Lung microvascular endothelial cell (primary cell): ENCODE results near the gene HMGXB3. TPM values are rescaled to one million over a fixed set of nuclear protein-coding genes. Genes with fewer than 3 reads are reported as not detected.
A peak's percentile ranks its signal among the peaks of the same experiment; 100 is the strongest.

Experiments
- DNase-seq, 2 donors: peaks; one replicate each; pipeline versions ENCODE4 v3.0.0 to v3.0.0-alpha.2; 2010; ENCODE audit warnings: low read depth in 2 of 2
- total RNA-seq: library from RNA; depleted of rRNA; stranded (reverse); fragments of >200 nt; gene quantifications from 2 replicates; pipeline ENCODE4 v1.2.1, GENCODE V29; 2014

Gene HMGXB3
- total RNA-seq, 1 donor from 2014 or later = 29.8 TPM

- DNase-seq = no peak
These were observed 12.4 kb upstream of the HMGXB3 start for GRCh38 chr5:149988126-149988525.

DNA sequence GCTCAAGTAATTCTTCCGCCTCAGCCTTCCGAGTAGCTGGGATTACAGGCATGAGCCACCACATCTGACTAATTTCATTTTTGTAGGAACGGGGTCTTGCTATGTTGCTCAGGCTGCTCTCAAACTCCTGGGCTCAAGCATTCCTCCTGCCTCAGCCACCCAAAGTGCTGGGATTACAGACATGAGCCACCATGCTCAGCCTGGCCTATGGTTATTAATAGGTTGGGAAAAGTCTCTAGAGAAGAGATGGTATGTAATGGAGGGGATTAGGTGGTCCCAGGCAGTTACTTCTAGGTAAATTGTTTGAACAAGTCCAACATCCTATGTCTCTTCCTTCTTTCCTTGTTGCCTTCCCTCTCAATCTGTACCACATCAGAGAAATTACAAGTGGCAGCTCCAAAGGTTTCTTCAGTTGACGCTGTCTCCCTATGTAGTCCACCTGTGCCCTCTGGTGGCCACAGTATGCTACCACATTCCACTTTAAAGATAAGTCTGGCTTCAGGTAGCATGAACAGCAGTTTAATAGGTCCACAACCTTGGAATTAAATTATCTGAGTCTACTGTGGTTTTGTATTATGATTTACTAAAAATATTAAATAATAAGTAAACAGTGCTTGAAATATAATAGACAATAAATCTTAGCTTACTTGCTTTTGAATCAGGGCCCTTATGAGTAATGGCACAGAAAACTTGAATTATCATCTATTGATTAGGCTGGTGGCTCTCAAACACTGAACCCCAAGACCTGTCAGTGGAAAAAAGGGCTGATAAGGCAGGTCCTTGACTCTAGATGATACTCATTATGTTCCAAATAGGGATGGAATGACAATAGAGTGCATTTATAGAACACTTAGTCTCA lies 9.8 kb upstream of the HMGXB3 start:
- DNase-seq = peak; percentile 80 to 84

DNA sequence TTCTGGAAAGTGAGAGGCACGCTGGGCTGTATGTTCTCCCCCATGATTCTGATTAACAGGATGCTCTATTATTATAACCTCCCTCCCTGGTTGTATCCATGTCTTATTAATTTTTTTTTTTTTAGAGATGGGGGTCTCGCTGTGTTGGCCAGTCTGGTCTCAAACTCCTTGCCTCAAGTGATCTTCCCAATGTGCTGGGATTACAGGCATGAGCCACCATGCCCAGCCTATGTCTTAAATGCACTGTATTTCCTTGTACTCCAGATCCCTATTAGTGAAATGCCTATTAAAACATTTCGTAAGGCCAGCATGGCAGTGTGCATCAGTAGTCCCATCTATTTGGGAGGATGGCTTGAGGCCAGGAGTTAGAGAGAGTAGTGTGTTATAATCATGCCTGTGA lies 7.1 kb upstream of the HMGXB3 start:
- no peak for DNase-seq

- DNase-seq = no peak
These were observed 4.9 kb upstream of the HMGXB3 start for GRCh38 chr5:149995385-149996204.

GRCh38 chr5:149996205-149996890 lies 4.2 kb upstream of the HMGXB3 start:
- DNase-seq = no peak

- no peak for DNase-seq
These were observed 2.3 kb upstream of the HMGXB3 start for GRCh38 chr5:149998281-149998680.

GRCh38 chr5:149999359-149999758 lies 1.2 kb upstream of the HMGXB3 start:
- DNase-seq = no peak

GRCh38 chr5:149999866-150000255 lies 678 bp upstream of the HMGXB3 start:
- DNase-seq = no peak

DNA sequence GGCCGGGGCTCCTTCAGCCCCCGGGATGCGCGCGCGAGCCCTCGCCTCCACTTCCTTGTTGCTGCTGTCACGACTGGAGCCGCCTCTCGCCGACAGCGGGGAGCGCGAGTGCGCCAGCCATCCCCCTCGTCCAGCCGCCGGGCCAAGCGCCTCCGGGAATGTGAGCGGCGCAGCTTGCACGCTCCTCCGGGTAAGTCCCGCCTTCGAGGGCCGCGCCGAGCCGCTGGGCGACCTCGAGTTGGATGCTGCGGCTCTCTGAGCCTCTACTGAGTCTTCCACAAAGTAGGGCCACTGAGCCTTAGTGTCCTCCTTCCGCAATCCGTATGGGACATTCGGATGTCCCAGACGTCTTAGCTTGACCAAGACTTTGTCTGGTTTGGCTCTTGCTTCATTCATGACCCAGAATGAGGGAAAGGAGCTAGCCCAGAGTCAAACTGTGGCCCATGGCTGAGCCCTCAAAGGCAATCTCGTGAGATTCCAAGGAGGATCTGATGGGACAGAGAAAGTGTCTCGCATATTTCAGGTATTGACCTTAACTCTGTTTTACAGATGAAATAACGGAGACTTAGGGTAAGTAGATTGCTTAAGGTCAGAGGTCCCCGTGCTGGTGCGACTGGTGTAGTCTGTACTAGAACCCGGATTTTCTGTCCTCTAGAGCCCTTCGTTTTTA lies 586 bp downstream of the HMGXB3 start:
- peak; percentile 45 to 69 for DNase-seq

- DNase-seq = peak; percentile 69 to 78
These were observed 1.3 kb downstream of the HMGXB3 start for GRCh38 chr5:150001660-150002486.

GRCh38 chr5:150006318-150006717 lies 5.8 kb downstream of the HMGXB3 start:
- DNase-seq = no peak

- no peak for DNase-seq
These were observed 6.5 kb downstream of the HMGXB3 start for GRCh38 chr5:150007050-150007449.

- no peak for DNase-seq
These were observed 9.3 kb downstream of the HMGXB3 start for GRCh38 chr5:150009671-150010387.

DNA sequence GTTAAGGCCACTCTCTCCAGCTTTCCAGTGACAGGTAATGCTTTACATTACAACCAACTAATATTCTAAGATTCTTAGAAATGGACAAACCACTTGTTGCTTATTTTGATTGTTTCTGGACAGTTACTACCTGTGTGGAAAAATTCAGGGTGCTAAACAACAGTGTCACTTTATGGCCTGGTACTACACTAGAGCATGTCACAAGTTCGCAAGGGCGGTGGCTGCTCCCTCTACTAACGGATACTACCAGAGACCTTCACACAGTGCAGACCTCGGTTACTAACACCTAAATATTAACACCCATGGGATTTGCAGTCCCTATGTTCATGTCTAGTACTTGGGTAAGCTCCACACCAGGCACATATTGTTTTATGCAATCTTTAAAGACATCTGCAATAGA lies 13.4 kb downstream of the HMGXB3 start:
- DNase-seq = no peak

DNA sequence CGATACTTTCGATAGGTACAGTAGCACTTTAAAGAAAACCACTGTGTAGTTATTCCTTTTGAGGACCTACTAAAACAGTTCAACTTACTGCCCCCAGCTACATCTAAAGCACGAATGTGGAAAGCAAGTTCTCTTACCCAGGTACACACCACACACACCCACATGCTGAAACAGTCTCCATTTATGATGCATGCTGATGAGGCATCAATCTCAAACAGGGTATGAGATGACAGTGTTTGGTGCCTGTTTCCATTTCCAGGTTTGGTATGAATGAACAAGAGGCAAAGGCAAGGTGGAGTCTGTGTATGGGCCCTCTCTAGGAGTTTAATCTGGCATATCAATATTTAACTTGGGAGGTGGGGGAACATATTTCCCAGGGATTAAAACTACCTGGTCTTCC lies 13.9 kb downstream of the HMGXB3 start:
- DNase-seq = no peak

DNA sequence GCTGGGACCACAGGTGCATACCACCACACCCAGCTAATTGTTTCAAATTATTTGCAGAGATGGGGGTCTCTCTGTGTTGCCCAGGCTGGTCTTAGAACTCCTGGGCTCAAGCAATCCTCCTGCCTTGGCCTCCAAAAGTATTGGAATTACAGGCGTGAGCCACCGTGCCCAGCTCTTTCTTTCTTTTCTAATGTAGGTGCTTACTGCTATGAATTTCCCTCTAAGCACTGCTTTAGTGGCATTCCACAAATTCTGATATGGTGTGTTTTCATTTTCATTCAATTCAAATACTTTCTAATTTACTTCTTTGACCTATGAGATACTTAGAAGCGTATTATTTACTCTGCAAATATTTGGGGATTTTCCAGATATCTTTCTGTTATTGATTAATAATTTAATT lies 14.9 kb downstream of the HMGXB3 start:
- DNase-seq = no peak

DNA sequence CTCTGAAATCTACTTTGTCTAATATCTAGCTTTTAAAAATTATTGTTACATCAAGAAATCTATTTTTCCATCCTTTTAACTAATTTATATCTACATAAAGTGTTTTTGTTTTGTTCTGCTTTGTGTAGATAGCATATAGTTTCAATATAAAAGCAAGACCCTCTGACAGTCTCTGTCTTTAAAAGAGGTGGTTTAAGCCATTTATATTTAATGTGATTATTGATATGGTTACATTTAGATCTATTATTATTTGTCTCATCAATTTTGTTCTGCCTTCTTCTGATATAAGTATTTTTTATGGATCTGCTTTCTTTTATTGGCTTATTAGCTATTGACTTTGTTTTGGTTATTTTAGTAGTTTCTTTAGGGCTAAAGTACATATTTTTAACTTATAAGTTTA lies 16.0 kb downstream of the HMGXB3 start:
- DNase-seq = no peak

DNA sequence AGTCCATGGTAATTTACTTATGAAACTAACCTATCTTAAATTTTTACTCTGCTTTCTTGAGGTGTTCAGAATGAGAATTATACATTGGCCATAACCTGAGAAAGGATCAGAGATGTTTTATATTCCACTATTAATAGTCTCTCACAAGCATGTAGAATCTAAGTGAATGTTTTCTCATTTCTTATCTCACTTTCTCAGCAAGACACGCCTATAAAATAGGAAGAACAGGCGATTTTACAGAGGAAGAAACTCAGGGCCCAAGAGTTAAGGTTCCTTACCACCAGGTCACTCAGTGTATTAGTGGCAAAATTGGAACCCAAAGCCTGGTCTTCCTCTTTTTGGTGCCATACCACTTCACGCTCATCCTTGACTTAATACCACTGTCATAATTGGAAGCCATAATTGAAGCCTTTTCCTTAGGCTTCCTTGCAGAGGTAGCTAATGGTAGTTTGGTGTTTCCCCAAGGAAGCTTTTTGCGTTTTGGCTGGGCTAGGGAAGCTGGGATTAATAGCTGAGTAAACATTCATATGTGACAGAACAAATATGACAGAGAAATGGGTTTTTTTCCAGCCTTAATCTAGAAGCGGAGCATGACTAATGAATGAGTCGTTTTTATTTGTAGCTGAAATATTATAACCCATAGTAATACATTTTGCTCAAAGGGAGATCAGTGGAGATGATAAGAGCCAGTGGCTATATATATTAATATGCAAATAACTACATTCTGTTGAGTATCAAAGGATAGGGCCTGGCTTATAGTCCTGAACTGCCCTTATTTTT lies 16.9 kb downstream of the HMGXB3 start:
- peak in 1 of 2 donors; percentile 65 for DNase-seq

GRCh38 chr5:150020249-150020648 lies 19.7 kb downstream of the HMGXB3 start:
- no peak for DNase-seq
